SH-SY5Y (cell line): ENCODE measurements around the gene EME2.

Experiments
- GATA2 ChIP-seq: IDR thresholded peaks from 2 replicates; pipeline ENCODE4 v1.6.1; 2011; ENCODE audit warnings: mild to moderate bottlenecking, low read depth, low read length
- GATA3 ChIP-seq: IDR thresholded peaks from 2 replicates; pipeline ENCODE4 v1.6.1; 2011; ENCODE audit warnings: low read depth, mild to moderate bottlenecking, low read length, moderate library complexity

The EME2 gene

DNA sequence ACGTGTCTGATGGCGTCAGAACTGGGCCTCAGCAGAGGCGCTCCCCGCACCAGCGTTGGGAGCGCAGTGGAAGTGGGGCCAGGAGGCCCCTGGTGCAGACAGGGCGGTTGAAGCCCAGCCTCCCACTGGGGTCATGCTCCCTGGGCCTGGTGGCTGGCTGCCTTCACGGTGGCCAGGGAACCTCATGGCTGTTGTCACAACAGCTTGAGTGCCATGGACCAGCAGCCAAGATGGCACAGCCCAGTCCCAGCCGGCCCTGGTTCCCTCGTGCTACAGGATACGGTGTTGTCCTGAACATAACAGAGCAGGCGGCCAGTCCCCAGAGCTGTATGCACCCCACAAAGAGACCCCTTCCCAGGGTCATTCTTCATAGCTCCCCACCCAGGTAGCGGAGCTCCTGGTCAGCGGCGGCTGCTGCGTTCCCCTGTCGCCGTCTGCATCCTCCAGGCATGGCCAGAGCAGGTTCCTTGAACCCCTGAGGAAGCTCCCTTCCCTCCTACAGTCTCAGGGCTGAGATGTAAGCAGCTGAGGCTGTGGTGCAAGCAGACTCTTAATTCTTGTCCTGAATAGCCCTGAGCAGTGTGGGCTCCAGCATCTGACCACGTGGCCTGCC, 31.0 kb upstream of the EME2 start:
- TF ChIP-seq GATA3 (no peak), GATA2 (no peak)

DNA sequence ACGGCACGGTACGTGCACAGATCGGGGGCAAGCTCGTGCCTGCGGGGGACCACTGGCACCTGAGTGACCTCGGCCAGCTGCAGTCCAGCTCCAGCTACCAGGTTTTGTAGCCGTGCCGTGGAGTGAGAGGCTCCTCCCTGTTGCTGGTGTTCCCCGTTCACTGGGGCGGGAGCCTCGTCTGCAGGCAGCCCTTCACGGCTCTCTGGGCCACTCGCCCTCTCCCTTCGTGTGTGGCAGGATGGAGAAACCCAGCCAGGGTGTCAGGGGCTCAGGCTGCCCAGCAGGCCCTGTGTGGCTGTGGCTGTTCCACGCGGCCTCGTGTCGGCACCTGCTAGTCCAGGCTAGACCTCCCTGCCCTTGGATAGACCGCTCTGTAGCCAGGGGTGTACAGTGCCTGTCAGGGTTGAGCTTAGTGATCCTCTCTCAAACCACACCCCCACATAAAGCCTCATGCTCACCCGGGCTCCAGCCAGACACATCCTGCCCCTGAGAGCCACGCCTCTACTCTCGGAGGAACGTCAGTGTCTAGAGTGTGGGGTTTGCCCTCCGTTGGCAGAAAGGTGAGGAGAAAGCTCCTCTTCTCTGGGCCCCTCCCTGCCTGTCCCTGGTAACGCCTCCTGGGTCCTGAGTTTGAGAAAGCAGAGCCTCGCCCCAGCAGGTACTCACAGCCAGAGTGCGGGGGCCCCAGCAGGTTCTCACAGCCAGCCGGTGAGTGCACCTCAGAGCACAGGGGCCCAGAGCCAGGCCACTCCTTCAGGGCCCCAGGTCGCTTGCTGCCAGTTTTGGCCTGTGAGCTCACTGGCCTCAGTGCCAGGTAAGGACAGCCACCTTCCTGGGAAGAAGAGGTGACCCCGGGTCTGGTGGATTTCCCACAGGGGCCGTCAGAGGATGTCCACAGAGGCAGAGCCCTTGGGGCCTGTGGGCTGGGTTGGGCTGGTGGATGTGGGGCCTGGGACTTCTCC, 29.0 kb upstream of the EME2 start:
- no peak for TF ChIP-seq GATA3
- no peak for TF ChIP-seq GATA2

DNA sequence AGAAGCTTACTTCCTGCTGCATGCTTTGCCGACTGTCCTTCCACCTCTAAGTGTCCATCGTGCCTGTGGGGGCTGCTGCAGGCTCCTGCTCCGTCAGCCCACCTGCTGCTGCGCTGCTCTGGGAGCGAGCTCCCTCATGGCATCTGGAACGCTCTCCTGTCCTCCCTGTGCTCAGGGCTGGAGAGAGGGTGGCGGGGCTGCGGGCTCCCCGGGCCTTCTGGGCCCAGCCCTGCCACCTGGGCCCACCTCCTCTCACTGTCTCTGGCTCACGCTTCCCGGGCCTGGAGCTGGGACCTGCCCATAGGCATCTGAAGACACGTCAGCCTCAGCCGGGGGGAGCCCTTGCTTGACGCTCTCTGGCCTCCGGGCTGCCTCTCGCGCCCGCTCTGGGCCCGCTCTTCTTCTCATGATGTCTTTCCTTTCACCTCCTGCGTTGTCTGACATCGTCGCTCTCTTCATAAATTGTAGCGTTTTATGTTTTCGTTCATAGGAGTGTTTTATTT, 28.2 kb upstream of the EME2 start:
- TF ChIP-seq GATA2: no peak
- TF ChIP-seq GATA3: no peak

DNA sequence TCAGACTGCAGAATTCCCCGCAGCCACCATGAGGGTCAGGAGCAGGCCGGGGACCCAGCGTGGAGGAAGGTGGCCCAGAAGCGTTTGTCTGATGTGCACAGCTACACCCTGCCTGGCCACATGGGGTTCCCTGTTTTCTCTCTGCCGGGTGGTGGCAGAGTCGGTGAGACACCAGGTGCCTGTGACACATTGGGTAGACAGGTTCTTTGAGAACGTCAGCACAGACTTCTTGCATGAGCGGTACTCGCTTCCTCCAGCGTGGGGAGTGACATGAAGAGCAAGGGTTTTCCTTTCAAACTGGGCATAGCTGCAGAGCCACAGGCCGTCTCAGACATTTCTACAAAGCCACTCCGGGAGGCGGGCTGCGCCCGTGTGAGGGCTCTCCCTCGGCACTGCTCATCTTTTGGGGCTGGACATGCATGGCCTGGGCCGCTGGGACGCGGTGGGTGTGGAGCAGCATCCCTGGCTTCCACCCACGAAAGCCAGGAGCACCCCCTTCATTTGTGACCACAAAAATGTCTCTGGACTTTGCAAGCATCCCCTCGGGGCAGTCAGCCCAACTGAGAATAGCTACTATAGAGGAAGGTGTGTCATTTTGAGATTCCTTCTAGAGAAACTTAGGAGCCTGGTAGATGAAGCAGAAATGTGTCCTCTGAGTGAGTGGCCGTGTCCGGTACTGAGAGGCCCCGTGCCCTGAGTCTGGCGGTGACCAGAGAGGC, 27.3 kb upstream of the EME2 start:
- TF ChIP-seq GATA3 (no peak), GATA2 (no peak)

DNA sequence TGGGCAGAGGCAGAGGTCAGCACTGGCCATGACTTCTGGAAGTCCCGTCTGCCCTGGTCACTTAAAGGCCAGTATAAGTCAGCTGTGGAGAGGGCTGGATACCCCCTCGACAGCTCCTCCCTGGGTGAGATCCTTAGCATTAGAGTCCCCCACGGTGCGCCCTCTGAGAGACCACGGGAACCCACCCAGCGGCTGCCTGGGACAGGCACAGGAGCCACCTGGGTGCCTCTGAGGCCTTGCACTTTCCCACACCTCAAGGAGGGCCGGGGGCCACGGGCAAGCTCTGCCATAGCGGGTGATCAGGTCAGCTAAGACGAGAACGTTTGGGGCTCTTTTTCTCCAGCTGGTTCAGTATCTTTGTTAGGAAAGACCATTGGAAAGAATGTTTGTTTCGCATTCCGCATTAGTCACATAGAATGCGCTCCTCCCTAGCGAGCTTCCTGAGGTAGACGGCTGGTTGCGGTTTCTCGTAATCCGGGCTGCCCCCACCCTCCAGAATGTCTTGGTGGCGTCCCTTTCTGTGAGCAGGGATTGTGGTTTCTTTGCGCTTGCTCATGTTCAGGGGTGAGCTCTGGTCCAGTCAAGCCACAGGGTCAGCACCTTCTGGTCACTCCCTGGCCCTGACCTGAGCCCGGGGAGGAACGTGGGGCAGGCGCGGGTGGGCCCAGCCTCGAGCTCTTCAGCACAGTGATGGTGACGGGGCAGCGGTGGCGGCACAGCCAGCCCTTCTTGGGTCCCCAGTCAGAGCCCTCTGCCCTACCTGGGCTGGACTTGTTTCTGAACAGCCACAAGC, 26.5 kb upstream of the EME2 start:
- TF ChIP-seq GATA3 (no peak), GATA2 (no peak)

DNA sequence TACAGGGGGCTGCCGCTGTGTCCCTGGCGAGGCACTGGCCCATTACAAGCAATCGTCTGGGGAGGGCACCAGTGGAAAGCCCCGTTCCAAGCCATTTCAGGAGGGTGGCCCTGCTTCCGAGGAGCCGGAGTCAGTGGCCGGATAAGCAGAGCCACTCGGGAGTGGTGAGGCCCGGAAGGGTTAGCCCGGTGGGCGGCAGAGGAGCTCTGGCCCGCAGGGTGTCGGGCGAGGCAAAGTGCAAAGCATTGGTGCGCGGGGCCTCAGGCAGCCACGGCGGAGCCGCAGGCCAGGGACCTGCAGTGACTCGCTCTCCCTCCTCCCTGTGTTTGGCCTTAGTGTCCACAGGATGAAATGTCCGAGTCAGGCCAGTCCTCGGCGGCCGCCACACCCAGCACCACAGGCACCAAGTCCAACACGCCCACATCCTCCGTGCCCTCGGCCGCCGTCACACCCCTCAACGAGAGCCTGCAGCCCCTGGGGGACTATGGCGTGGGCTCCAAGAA, 25.9 kb upstream of the EME2 start:
- no peak for TF ChIP-seq GATA3
- no peak for TF ChIP-seq GATA2

DNA sequence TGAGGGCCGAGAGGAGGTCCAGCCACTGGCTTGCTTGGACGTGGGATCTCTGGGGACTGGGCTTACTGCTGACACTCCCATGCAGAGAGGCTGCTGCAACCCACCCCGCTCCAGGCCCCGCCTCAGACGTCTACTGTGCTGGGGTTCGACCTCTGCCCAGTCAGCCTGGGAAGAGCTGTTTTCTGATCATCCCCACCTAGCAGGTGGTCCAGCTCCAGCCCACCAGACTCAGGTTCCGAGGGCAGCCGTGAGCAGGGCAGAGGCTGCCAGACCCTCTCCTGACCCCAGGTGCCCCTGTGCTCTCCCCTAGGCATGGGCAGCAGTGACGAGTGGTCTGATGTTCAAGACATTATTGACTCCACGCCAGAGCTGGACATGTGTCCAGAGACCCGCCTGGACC, 24.7 kb upstream of the EME2 start:
- no peak for TF ChIP-seq GATA3
- TF ChIP-seq GATA2: no peak

DNA sequence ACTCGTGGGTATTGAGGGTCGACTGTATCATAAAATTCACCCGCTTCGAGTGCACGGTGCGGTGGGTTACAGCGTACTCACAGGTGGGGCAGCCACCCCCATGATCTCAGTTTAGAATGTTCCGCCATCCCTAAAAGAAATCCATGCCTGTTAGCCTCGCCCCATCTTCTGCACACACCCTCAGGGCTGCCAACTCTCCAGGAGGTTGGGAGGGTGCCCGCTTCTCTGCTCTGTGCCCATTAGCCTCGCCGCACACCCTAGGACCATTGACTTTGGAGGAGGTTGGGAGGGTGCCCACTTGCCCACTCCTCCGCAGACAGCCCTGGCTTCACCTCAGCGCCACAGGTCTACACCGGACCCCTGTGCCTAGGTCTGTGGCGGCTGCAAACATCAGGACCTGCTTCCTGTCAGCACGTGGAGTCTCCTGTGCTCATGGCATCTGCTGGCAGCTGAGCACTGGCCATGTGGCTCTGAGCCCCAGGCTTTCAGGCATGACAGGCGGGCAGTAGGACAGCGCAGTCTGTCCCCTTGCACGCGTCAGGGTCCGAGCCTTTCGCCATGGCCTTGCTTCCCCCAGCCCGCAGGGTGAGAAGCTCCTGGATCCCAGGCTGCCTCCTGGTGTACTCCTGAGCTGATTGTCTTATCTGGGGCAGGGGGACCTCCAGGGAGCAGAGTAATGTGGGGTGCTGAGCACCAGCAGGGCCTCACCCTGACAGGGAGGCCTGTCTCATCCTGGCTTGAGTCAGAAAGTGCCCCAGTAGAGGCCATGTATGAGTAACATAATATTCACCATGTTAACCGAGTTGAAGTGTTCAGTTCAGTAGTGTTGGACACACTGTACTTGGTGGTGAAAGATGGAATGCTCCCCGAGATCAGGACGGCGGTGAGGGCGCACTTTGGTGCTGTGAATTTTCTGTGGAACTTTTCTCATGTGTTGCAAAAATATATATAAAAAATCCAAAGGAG, 23.2 kb upstream of the EME2 start:
- TF ChIP-seq GATA2 (no peak), GATA3 (no peak)

DNA sequence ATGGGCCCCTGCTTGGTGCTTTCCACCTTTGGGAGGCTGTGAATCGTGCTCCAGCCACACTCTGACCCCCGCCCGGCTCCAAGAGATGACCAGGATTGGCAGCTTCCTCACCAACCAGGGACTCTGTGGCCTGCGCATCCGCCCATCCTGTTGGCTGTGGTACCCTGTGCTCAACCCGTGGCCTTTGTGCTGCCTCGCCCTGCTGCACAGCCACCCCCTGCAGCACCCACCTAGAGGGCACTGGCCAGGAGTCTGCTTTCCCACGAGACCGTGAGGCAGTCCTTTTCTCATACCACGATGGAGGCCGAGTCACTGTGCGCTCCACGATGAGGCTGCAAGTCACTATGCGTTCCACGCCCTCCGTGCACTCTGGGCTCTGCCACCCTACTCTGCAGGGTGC, 20.7 kb upstream of the EME2 start:
- TF ChIP-seq GATA2 (no peak), GATA3 (no peak)

DNA sequence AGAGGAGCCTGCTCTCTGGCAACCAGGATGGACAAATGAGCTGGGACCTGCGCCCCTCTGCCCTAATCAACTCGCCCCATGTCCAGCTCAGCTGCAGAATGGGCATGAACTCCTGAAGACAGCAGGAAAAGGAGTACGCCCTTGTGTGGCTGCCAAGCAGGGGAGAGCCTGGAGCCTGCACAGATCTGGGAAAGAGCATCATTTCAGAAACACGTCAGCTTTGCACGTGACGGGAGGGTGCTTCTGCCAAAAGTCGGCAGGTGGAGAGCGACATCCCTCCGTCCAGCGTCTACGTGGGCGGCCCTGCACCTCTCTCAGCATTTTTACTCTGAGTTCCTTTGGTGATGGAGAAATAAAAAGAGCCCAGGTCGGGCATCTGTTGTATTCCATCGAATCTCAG, 19.8 kb upstream of the EME2 start:
- TF ChIP-seq GATA3 (no peak), GATA2 (no peak)

DNA sequence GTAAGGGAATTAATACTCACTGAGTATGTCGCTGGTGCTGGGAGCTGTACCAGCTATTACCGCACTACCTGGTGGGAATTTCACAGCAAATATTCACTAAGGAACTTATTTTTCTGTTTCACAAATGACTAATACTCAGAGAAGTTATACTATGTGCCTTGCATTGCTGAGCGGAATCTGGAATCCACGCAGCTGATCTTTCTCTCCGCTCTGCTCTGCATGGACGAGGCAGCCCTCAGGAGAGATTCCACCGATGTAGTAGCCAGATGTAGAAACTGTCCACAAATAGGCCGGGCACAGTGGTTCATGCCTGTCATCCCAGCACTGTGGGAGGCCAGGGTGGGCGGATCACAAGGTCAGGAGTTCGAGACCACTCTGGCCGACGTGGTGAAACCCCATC, 18.4 kb upstream of the EME2 start:
- TF ChIP-seq GATA3 (no peak), GATA2 (no peak)

DNA sequence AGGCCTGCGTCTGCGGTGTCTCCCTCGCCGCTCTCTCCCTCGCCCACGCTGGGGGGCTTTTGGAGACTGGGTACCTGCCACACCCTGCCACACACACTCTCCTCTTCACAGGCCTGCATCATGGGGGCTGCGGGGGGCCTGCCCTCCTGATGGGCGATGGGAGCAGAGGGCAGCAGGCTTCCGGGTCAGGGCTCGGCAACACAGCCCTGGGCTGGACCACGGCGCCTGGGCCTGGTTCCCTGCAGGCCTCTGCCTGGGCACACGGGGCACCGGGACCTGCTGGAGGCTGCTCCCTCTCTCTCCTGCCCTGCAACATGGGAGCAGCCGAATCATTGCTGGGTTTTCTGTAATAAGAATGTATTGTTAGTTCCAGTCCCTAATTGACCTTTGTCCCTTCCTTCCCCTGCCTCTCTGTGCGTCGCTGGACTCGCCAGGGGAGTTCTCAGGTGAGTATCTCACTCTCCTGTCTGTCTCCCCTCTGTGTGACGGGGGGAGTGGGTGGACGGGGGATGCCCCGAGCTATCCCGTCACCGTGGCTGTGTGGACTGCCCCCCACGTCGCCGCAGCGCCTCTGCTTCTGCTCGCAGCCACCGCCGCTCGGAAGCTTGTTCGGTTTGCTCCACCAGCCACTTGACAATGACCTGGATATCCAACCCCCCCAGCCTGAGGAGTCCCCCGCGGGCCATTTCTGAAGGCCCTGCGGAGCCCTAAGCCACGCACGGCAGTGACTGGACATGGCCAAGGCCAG, 14.7 kb upstream of the EME2 start:
- TF ChIP-seq GATA2 (no peak), GATA3 (no peak)
